Hematopoietic multipotent progenitor cell treated with erythropoietin and hydrocortisone succinate and interleukin-3 and kit ligand, for 4 days (in vitro differentiated cells): ENCODE measurements around the gene MGAT4C.

ENCODE experiments used
- DNase-seq: peaks from one replicate; pipeline ENCODE4 v3.0.0-alpha.2; 2015

MGAT4C gene

DNA sequence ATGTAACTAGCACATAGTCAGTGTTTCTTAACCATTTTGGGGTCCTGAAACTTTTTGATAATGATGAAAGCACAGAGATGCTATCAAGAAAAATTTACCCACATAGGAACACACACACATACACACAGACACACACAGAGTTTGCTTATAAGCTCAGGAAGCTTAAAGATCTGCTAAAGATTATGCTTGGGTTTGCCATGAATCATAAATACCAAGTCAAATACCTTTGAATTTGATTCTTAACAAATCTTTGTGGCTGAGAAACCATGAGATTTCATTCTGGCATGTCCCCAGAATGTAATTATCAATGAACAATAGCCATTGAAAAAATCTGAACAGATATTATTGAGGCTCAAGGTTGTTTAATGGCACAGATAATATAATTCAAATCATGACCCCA lies 292.9 kb downstream of the MGAT4C start:
- DNase-seq: no peak

DNA sequence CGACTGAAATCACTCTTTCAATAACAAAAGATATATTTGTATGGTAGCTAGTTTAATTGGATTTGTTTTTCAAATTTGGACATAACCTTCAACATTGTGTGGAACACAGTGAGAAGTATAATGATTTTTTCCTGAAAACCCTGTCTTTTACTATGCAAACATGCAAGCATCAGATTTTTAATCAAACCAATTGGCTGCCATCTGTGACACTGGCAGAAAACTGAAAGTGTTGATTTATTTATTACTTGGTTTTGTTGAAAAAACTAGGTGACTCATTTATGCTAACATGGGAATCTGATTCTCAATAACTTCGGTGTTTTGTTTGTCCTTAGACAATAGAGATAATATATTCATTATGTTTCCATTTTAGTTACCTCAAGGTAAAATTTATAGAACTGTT lies 300.1 kb downstream of the MGAT4C start:
- DNase-seq: no peak

DNA sequence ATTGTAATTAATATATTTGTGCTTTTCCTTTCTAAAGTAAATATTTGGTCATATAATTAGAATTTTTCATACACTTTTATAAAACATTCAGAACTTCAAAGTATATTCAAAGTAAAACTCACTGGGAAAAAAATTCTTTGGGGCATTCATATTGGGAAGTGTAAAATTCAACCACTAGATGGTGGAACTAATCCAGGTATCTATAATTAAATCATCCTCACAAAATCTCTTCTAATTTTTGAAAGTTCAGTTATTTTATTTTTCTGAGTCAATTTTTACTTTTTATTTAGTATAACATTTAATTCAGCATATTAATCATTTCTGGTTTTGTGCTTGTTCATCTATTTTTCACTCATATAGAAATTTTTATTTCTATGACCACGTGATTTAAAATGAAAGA lies 301.1 kb downstream of the MGAT4C start:
- DNase-seq: no peak

DNA sequence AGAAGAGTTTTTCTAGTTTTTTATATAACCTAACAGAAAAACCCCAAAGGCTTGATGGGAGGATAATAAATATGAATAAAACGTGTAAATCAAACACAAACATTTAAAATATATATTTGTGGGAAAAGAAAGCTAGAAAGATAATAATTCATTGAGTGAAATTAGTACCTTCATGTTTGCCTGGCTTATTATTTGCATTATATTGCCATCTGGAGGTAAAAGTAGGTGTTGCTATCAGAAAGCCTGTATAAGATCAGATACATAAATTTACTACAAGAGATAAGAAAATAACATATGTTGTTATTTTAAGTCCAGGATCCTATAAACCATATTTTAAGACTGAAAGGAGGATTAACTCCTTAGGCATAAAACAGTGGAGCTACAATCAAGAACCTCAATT lies 304.4 kb downstream of the MGAT4C start:
- peak; percentile 45 for DNase-seq

DNA sequence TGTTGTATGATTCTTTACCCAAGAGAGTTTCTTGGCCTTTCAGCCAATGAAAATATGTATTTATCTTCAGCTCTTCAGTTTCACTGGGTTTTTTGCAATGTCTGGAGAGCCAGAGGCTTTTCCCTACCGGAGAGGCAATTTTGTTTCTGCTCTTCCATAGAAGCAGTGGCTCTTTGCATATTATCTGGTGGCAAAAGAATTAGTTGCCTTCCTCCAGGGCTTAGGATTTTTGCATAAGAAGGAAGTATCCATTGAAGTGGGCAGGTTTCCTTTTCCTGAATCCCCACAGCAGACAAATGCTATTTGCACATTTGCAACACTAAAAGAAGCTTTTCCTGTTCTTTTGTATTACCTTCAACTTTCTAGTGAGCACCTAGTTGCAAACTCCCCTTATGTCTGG lies 306.9 kb downstream of the MGAT4C start:
- DNase-seq: no peak

DNA sequence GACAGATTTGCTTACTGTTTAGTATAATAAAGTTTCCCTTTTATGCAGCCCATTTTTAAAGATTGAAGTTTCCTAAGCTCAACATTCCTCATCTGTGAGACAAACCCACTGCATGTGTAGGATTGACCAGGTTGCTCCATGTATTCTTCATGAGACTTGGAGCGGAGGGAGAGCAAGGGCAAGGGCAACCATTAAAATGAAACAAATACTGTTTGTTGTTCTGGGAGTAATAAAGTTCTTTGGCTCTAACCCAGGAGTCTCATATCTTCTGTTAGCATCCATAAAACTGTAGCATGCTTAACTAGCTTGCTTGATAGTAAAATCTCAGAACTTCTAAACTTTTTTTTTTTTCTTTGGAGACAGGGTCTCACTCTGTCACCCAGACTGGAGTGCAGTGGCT lies 307.9 kb downstream of the MGAT4C start:
- no peak for DNase-seq

DNA sequence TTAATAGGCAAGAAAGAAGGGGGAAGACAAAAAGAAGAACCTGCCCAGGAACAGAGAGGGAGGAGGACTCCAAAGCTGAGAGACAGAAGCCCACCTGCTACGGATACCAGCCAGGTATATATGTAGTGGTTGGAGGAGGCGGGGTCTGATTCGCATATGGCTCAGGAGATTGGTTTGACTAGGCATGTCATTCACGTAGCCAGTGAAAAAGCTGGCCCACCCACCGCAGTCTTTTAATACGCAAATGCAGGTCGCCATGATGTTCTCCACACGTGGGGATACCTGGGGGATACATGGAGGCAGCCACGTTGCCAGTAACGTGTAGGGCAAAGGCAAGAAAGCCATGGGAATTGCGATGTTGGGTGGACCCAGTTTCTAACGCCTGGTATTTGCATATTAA lies 308.9 kb downstream of the MGAT4C start:
- no peak for DNase-seq

DNA sequence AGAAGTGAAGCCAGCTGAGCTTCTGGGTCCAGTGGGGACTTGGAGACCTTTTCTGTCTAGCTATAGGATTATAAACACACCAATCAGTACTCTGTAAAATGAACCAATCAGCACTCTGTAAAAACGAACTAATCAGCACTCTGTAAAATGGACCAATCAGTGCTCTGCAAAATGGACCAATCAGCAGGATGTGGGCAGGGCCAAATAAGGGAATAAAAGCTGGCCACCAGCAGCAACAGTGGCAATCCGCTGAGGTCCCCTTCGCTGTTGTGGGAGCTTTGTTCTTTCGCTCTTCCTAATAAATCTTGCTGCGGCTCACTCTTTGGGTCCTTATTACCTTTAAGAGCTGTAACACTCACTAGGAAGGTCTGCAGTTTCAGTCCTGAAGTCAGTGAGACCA lies 309.8 kb downstream of the MGAT4C start:
- DNase-seq: no peak

DNA sequence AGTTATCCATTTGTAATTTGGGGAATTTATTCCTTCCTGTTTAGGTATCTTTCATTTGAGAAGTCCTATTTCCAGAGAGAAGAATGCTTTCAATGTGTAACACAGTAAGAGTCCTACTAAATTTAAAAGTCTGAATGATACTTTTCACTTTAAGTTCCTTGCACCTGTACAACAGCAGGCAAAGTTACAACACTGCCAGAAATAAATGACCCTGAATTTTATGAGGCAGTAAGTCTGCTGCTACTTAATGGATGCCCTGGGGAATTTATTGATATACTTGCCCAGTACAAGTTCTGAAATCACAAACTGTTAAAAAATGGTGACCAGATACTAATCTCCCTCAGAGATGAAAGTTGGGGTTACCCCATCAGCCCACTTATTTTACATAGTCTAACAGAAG lies 329.0 kb downstream of the MGAT4C start:
- DNase-seq: no peak

DNA sequence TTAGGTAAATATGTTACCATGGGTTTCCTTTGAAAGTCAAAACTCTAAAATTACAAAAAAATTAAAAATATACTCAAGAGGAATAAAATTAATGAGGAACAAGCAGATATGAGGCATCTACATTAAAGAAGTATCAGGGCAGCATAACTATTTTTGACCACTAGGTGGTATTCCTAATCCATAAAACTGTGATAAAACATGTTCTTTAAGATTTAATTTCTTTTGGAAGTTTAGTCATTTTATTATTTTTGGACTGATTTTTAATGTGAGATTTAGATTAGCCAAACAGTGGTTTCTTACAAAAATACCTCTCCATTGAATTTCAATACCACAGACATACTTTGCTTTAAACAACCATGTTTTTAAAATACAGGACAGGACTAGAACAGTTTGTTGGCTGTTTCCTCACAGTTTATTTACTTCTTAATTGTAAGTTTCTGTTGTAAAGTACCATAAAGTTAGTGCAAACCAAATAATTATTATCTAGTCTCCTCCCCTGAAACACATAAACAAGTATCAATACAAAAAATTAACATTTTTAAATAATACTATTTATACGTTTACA lies 332.3 kb downstream of the MGAT4C start:
- peak; percentile 51 for DNase-seq

DNA sequence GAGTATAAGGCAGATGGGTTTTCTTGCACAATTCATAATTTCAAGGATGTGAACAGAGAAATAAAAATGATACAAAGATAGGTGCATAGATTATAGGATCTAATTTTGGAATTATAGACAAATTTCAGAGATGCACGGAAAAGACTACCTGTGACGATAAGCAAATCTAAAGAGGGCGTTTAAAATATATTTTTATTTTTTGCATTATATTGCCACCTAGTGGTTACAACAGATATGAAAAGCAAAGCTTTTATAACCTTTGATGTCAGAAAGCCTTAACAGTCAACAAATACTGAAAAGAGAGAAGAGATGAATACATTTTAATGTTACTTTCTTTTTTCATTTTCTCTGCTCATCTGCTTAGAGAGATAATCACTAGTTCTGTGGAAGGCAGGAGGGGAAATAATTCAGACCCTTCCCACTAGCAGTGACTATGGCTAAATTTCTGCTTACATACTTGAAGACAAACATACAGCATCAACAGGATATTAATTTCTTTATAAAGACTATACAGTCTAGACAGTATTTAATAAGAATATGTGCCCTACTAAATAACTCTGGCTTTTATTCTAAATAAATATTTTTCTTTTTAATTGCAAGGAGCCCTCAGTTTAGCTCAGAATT lies 335.8 kb downstream of the MGAT4C start:
- DNase-seq: peak; percentile 69
